Measurements from ENCODE around the gene GPATCH1.
"Not testable (repeated sequence)": the region's sequence is repeated elsewhere in the genome, so short reads cannot be mapped to it uniquely, and the experiment has no call there.

The GPATCH1 gene

GRCh38 chr19:33163481-33163880 is 82.5 kb downstream of the GPATCH1 start:
- DNase-seq: no peak
- Histone ChIP-seq H3K27ac (no peak overlapping the region), H3K36me3 (no peaks in the 10 kb centered on the region), H3K9me3 (ENCODE audit: severe bottlenecking) (peaks cover 2% of the 10 kb centered on the region), H3K27me3 (ENCODE audit: insufficient read depth, low read depth, severe bottlenecking) (no peaks in the 10 kb centered on the region), H3K4me3 (ENCODE audit: low read depth, low read length) (no peak overlapping the region)
- no peak for TF ChIP-seq CTCF (IDR thresholded peaks at IDR 0.05; ENCODE audit: low read depth, low read length)

GRCh38 chr19:33166037-33166436 is 85.1 kb downstream of the GPATCH1 start:
- H3K4me3 ChIP-seq (ENCODE audit: low read depth, low read length); H3K9me3 ChIP-seq (ENCODE audit: severe bottlenecking); H3K27ac ChIP-seq; H3K27me3 ChIP-seq (ENCODE audit: insufficient read depth, low read depth, severe bottlenecking); H3K36me3 ChIP-seq; DNase-seq: not testable (repeated sequence)

GRCh38 chr19:33167438-33167837 is 86.5 kb downstream of the GPATCH1 start:
- Histone ChIP-seq H3K27me3 (ENCODE audit: insufficient read depth, low read depth, severe bottlenecking) (no peaks in the 10 kb centered on the region), H3K9me3 (ENCODE audit: severe bottlenecking) (peaks cover 2% of the 10 kb centered on the region), H3K36me3 (no peaks in the 10 kb centered on the region), H3K27ac (no peak overlapping the region), H3K4me3 (ENCODE audit: low read depth, low read length) (no peak overlapping the region)
- no peak for DNase-seq
- TF ChIP-seq CTCF (IDR thresholded peaks at IDR 0.05; ENCODE audit: low read depth, low read length): no peak

GRCh38 chr19:33168528-33168927 is 87.5 kb downstream of the GPATCH1 start:
- TF ChIP-seq CTCF (IDR thresholded peaks at IDR 0.05; ENCODE audit: low read depth, low read length): no peak
- Histone ChIP-seq H3K27me3 (ENCODE audit: insufficient read depth, low read depth, severe bottlenecking) (no peaks in the 10 kb centered on the region), H3K36me3 (no peaks in the 10 kb centered on the region), H3K27ac (no peak overlapping the region), H3K9me3 (ENCODE audit: severe bottlenecking) (peaks cover 2% of the 10 kb centered on the region), H3K4me3 (ENCODE audit: low read depth, low read length) (no peak overlapping the region)
- DNase-seq: no peak

- Histone ChIP-seq H3K9me3 (ENCODE audit: severe bottlenecking) (peaks cover 2% of the 10 kb centered on the region), H3K27me3 (ENCODE audit: insufficient read depth, low read depth, severe bottlenecking) (no peaks in the 10 kb centered on the region), H3K36me3 (no peaks in the 10 kb centered on the region), H3K4me3 (ENCODE audit: low read depth, low read length) (no peak overlapping the region), H3K27ac (no peak overlapping the region)
- no peak for DNase-seq
- no peak for TF ChIP-seq CTCF (IDR thresholded peaks at IDR 0.05; ENCODE audit: low read depth, low read length)
These were observed 90.3 kb downstream of the GPATCH1 start for GRCh38 chr19:33171222-33171795.

- no peak for TF ChIP-seq CTCF (IDR thresholded peaks at IDR 0.05; ENCODE audit: low read depth, low read length)
- Histone ChIP-seq H3K9me3 (ENCODE audit: severe bottlenecking) (peaks cover 2% of the 10 kb centered on the region), H3K36me3 (no peaks in the 10 kb centered on the region), H3K27me3 (ENCODE audit: insufficient read depth, low read depth, severe bottlenecking) (no peaks in the 10 kb centered on the region), H3K4me3 (ENCODE audit: low read depth, low read length) (no peak overlapping the region), H3K27ac (no peak overlapping the region)
- DNase-seq: no peak
These were observed 91.0 kb downstream of the GPATCH1 start for GRCh38 chr19:33171916-33172359.

Measured in WERI-Rb-1 (cell line).